GM21825 (cell line): ENCODE data around the gene PROSER1.
"Not testable (repeated sequence)": the region's sequence is repeated elsewhere in the genome, so short reads cannot be mapped to it uniquely, and the experiment has no call there.

Source experiments
- ATAC-seq: cut with Tn5 transposase; IDR thresholded peaks from one replicate; pipeline ENCODE4 v1.9.1; 2021; ENCODE audit warnings: mild to moderate bottlenecking, moderate library complexity; ENCODE audit not compliant: unreplicated experiment

PROSER1 gene

GRCh38 chr13:39037880-39038568 lies at the start of gene PROSER1, which contains the start of gene NHLRC3:
TSS of gene PROSER1 (minus strand) at chr13:39038089. CDS start at chr13:39037242, 847 bp downstream.
TSS of gene NHLRC3 (plus strand) at chr13:39038456. CDS start at chr13:39038640, 184 bp downstream.
- ATAC-seq: peak; percentile 68

- ATAC-seq: not testable (repeated sequence)
Measured at GRCh38 chr13:39086251-39086945, 48.5 kb upstream of the PROSER1 start.

GRCh38 chr13:39073983-39074382 lies 36.1 kb upstream of the PROSER1 start:
- ATAC-seq: no peak

- ATAC-seq: no peak
Measured at GRCh38 chr13:39072842-39073241, 35.0 kb upstream of the PROSER1 start.

GRCh38 chr13:39062004-39062403 lies 24.1 kb upstream of the PROSER1 start:
- ATAC-seq: no peak

- no peak for ATAC-seq
Measured at GRCh38 chr13:39058040-39058439, 20.2 kb upstream of the PROSER1 start.

- ATAC-seq: no peak
Measured at GRCh38 chr13:39056018-39056417, 18.1 kb upstream of the PROSER1 start.

GRCh38 chr13:39054112-39054511 lies 16.2 kb upstream of the PROSER1 start:
- no peak for ATAC-seq

- no peak for ATAC-seq
Measured at GRCh38 chr13:39052944-39053343, 15.1 kb upstream of the PROSER1 start.

GRCh38 chr13:39051157-39051556 lies 13.3 kb upstream of the PROSER1 start:
- no peak for ATAC-seq

GRCh38 chr13:39049274-39049673 lies 11.4 kb upstream of the PROSER1 start:
- no peak for ATAC-seq

GRCh38 chr13:39048806-39049205 lies 10.9 kb upstream of the PROSER1 start:
- no peak for ATAC-seq

GRCh38 chr13:39047560-39047959 lies 9.7 kb upstream of the PROSER1 start:
- ATAC-seq: no peak

- peak; percentile 62 for ATAC-seq
Measured at GRCh38 chr13:39044536-39044935, 6.6 kb upstream of the PROSER1 start.

- no peak for ATAC-seq
Measured at GRCh38 chr13:39040206-39040605, 2.3 kb upstream of the PROSER1 start.

- no peak for ATAC-seq
Measured at GRCh38 chr13:39039041-39039440, 1.2 kb upstream of the PROSER1 start.

- ATAC-seq: peak; percentile 32
Measured at GRCh38 chr13:39038569-39039030, 711 bp upstream of the PROSER1 start.

GRCh38 chr13:39037410-39037879 lies 444 bp downstream of the PROSER1 start:
- ATAC-seq: peak; percentile 19

GRCh38 chr13:39036212-39036611 lies 1.7 kb downstream of the PROSER1 start:
- ATAC-seq: no peak

GRCh38 chr13:39035799-39036198 lies 2.1 kb downstream of the PROSER1 start:
- ATAC-seq: no peak

- ATAC-seq: no peak
Measured at GRCh38 chr13:39035204-39035603, 2.7 kb downstream of the PROSER1 start.

- ATAC-seq: no peak
Measured at GRCh38 chr13:39034085-39034484, 3.8 kb downstream of the PROSER1 start.
